Stimulated activated CD8-positive, alpha-beta memory T cell treated with anti-CD3 and anti-CD28 coated beads, Interleukin-2, amount 100 ng/mL, for 48 hours (primary cell): Measurements from ENCODE around the gene ATXN10.

Experiments
- DNase-seq, 2 donors: peaks; one replicate each; pipeline ENCODE4 v3.0.0-alpha.2; 2020; ENCODE audit warnings: low read depth in 2 of 2

The ATXN10 gene

GRCh38 chr22:45757936-45758335 lies 86.3 kb downstream of the ATXN10 start:
- DNase-seq, result no peak

- no peak for DNase-seq
Observed at GRCh38 chr22:45758603-45759002, 87.0 kb downstream of the ATXN10 start.

GRCh38 chr22:45760682-45761081 lies 89.0 kb downstream of the ATXN10 start:
- no peak for DNase-seq

GRCh38 chr22:45762545-45763235 lies 91.1 kb downstream of the ATXN10 start:
- no peak for DNase-seq

GRCh38 chr22:45763236-45763624 lies 91.6 kb downstream of the ATXN10 start:
- DNase-seq, result no peak

- DNase-seq, result no peak
Observed at GRCh38 chr22:45768490-45768889, 96.9 kb downstream of the ATXN10 start.

GRCh38 chr22:45769569-45770210 lies 98.1 kb downstream of the ATXN10 start:
- DNase-seq, result no peak

GRCh38 chr22:45770506-45770905 lies 98.9 kb downstream of the ATXN10 start:
- no peak for DNase-seq

GRCh38 chr22:45771057-45771456 lies 99.4 kb downstream of the ATXN10 start:
- no peak for DNase-seq

- no peak for DNase-seq
Observed at GRCh38 chr22:45771711-45772110, 100.1 kb downstream of the ATXN10 start.

GRCh38 chr22:45772743-45773142 lies 101.1 kb downstream of the ATXN10 start:
- no peak for DNase-seq

- DNase-seq, result no peak
Observed at GRCh38 chr22:45774001-45774670, 102.5 kb downstream of the ATXN10 start.

- DNase-seq, result no peak
Observed at GRCh38 chr22:45775062-45775461, 103.4 kb downstream of the ATXN10 start.

GRCh38 chr22:45775569-45776312 lies 104.1 kb downstream of the ATXN10 start:
- no peak for DNase-seq

GRCh38 chr22:45776313-45776585 lies 104.6 kb downstream of the ATXN10 start:
- DNase-seq, result no peak

- no peak for DNase-seq
Observed at GRCh38 chr22:45777046-45777851, 105.6 kb downstream of the ATXN10 start.

GRCh38 chr22:45777852-45778375 lies 106.3 kb downstream of the ATXN10 start:
- DNase-seq, result no peak

GRCh38 chr22:45781459-45781858 lies 109.8 kb downstream of the ATXN10 start:
- DNase-seq, result no peak

- DNase-seq, result no peak
Observed at GRCh38 chr22:45781966-45782365, 110.3 kb downstream of the ATXN10 start.

- no peak for DNase-seq
Observed at GRCh38 chr22:45783021-45783420, 111.4 kb downstream of the ATXN10 start.

GRCh38 chr22:45783690-45784089 lies 112.1 kb downstream of the ATXN10 start:
- DNase-seq, result no peak
